Esophagus muscularis mucosa (tissue), 3 donors: ENCODE results near the gene TUSC2.

Source experiments
- CTCF ChIP-seq, 3 experiments: fragments of 200-600 bp in 2 of 3; fragments of 450-650 bp in 1 of 3; sonication (generic) in 2 of 3; IDR thresholded peaks; one replicate each; pipeline ENCODE4 v1.5.1; 2017 to 2019; ENCODE audit warnings: antibody characterized with exemption in 3 of 3, mild to moderate bottlenecking in 2 of 3, moderate library complexity in 1 of 3
- POLR2AphosphoS5 ChIP-seq, 2 donors: sonication (generic); formaldehyde crosslinking; IDR thresholded peaks; one replicate each; pipeline ENCODE4 v1.6.1; 2017; ENCODE audit warnings: antibody characterized with exemption in 2 of 2

- TF ChIP-seq CTCF (IDR thresholded peaks at IDR 0.05), result no peak
- peak; percentile 62 to 66 for TF ChIP-seq POLR2AphosphoS5 (IDR thresholded peaks at IDR 0.05)
Measured at GRCh38 chr3:50322386-50323091, 5.5 kb downstream of the TUSC2 start, which contains the start of gene HYAL2.
